Fibroblast of mammary gland (primary cell): ENCODE results near the gene CHM.

Experiments used
- DNase-seq: peaks from one replicate; pipeline ENCODE4 v3.0.0-alpha.2; 2010; ENCODE audit warnings: low read depth
- H3K4me3 ChIP-seq: 2 replicates; pipeline ENCODE4 v1.5.1; 2011; ENCODE audit warnings: low read depth, mild to moderate bottlenecking, low read length, moderate library complexity; ENCODE audit not compliant: control insufficient read depth
- TF ChIP-seq, protein P1 (sequence below): conservative IDR thresholded peaks from 2 replicates; pipeline ENCODE4 v1.5.1; 2011; ENCODE audit warnings: low read depth, low read length, inconsistent platforms; ENCODE audit not compliant: control insufficient read depth, insufficient read depth

The CHM gene, protein sequence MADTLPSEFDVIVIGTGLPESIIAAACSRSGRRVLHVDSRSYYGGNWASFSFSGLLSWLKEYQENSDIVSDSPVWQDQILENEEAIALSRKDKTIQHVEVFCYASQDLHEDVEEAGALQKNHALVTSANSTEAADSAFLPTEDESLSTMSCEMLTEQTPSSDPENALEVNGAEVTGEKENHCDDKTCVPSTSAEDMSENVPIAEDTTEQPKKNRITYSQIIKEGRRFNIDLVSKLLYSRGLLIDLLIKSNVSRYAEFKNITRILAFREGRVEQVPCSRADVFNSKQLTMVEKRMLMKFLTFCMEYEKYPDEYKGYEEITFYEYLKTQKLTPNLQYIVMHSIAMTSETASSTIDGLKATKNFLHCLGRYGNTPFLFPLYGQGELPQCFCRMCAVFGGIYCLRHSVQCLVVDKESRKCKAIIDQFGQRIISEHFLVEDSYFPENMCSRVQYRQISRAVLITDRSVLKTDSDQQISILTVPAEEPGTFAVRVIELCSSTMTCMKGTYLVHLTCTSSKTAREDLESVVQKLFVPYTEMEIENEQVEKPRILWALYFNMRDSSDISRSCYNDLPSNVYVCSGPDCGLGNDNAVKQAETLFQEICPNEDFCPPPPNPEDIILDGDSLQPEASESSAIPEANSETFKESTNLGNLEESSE

DNA sequence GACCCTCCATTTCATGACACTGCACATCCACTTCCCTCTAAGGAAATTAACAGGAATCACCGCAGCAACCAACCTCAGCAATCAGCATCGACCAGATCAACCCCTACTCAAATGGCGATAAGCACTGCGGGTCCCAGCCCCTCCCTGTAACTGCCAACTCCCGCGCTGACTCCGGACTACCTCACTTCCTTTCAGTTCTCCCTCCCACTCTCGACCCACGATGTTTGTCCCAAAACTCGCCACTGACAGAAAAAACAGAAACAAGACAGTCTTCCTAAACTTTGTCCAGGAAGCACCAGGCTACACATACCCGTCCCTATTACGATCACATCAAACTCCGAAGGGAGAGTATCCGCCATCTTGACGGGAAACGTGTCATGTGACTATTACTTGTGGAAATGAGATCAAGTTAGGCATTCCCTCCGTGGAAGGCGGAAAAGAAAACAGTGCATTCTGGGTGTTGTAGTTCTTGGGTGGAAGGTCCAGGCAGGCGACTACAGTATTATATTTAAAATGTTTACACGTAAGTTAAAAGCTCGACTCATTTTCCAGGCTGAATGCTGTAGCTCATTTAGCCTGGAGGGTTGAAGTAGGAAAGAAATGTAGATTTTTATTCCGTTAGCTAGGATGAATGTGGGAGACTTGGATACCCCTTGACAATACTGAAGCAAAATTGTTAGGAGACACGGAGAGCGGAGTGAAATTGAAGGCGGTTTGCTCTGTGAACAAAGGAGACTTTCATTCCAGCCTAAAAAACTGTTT, at the start of gene CHM:
Gene CHM (minus strand): TSS at position 385 of the 762 bp plus-strand sequence. CDS start 26 bp downstream, at position 359.
- DNase-seq = peak; percentile 86
- peak within 1 kb of the TSS; percentile 84 for H3K4me3 ChIP-seq
- TF ChIP-seq, protein P1, sequence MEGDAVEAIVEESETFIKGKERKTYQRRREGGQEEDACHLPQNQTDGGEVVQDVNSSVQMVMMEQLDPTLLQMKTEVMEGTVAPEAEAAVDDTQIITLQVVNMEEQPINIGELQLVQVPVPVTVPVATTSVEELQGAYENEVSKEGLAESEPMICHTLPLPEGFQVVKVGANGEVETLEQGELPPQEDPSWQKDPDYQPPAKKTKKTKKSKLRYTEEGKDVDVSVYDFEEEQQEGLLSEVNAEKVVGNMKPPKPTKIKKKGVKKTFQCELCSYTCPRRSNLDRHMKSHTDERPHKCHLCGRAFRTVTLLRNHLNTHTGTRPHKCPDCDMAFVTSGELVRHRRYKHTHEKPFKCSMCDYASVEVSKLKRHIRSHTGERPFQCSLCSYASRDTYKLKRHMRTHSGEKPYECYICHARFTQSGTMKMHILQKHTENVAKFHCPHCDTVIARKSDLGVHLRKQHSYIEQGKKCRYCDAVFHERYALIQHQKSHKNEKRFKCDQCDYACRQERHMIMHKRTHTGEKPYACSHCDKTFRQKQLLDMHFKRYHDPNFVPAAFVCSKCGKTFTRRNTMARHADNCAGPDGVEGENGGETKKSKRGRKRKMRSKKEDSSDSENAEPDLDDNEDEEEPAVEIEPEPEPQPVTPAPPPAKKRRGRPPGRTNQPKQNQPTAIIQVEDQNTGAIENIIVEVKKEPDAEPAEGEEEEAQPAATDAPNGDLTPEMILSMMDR = no peak

DNA sequence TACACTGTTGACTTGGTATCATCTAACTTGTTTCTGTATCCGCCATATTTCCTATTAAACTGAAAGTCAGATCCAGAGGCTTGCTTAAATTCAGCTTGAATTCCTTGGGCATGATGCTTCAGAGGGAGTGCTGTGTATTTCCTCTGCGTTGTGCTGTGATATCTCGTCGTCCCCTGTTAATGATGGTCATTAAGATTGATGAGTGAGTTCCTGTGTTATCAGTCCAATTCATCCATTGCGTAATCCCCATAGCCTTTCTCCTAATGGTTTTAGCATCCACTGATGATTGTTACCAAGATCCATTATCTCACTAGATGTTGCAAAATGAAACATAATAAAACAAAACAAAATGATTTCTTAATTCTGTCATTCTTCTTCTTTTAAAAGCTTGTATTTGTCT, 31.3 kb upstream of the CHM start:
- no peak overlapping the region for H3K4me3 ChIP-seq
- TF ChIP-seq, protein P1 = no peak

DNA sequence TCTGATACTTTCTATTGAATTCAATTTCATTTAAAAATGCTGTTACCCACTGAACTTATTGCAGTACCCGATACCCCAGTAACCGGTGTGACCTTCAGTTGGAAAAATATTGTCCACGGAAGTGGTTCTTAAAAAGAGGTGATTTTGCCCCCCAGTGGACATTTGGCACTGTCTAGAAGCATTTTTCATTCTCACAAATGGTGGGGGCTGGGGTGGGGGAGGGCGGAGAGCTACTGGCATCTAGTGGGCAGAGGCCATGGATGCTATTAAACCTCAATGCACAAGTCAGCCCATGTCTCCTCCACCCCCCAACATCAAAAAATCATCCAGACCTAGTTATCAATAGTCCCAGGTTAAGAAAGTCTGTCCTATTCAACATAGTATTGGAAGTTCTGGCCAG, 19.6 kb upstream of the CHM start:
- TF ChIP-seq, protein P1 = no peak
- peak; percentile 2 for DNase-seq
- H3K4me3 ChIP-seq = no peak overlapping the region

More for the DNA sequence above, 31.3 kb upstream of the CHM start:
- DNase-seq = no peak

DNA sequence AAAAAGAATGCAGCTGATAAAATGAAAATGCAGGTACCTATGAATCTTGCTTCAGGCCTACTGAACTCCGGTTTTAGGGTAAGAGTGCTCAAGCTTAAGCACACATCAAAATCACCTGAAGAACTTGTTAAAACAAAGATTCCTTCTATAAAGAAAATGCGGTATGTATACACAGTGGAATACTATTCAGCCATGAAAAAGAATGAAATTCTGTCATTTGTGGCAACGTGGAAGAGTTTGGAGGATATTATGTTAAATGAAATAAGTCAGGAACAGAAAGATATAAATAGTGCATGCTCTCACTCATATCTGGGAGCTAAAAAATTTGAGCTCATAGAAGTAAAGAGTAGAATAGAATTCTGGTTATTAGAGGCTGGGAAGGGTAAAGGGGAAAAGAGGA, 14.0 kb upstream of the CHM start:
- DNase-seq = no peak
- no peak overlapping the region for H3K4me3 ChIP-seq
- TF ChIP-seq, protein P1 = no peak

DNA sequence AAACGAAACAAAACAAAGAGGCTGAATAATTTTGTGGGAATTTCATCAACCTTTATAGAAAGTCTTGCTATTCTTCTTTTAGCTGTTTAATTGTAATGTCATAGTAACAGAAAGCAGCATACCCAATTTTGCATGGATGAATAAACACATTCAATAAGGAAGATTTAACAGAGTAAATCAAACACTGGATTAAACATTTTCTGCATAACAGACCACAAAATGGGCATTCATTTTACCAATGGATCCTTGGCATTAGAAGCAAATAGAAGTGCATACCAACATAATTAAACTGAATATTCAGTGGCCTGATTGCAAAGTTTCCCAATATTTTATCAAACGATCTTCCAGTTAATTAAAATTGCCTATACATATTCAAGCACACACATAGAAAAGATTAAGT, 4.4 kb upstream of the CHM start:
- no peak for DNase-seq
- TF ChIP-seq, protein P1 = no peak
- no peak overlapping the region for H3K4me3 ChIP-seq

DNA sequence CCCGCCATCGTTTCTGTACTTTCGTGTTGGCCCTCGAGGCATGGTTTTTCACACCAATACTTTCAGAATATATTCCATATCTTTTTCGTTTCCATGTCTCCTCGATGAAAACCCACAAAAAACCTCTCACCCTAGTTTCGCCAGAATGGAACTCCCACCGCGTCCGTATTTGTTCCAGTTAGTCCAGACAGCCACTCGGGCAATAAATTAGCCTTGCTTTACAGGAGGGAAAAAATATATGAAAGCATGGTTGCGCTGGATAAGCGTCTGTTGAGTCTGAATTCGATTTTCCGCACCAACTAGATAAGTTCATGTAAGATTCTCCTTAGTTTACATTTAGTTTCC, 550 bp upstream of the CHM start:
- peak overlapping the region; percentile 84 for H3K4me3 ChIP-seq
- no peak for DNase-seq
- TF ChIP-seq, protein P1 = no peak
